Stomach (tissue), 9 donors: ENCODE data around the gene PLXNA2. TPM values are rescaled to one million over a fixed set of nuclear protein-coding genes. Genes with fewer than 3 reads are reported as not detected.

Experiments
- DNase-seq, 2 donors: peaks; one replicate each; pipeline versions ENCODE4 v3.0.0 to v3.0.0-alpha.2; 2013 to 2019
- H3K27ac ChIP-seq, 5 donors: fragments of 200-600 bp in 4 of 5; sonication (generic) in 4 of 5; one replicate each; pipeline ENCODE4 v1.5.1; 2013 to 2019; ENCODE audit warnings: mild to moderate bottlenecking in 1 of 5, moderate library complexity in 1 of 5
- H3K27me3 ChIP-seq, 3 donors: fragments of 200-600 bp; sonication (generic); one replicate each; pipeline ENCODE4 v1.5.1; 2017 to 2019; ENCODE audit warnings: mixed run types in 1 of 3
- H3K36me3 ChIP-seq, 4 donors: fragments of 200-600 bp; sonication (generic); 1 replicate in 3 of 4; 2 replicates in 1 of 4; pipeline ENCODE4 v1.5.1; 2016 to 2019
- H3K4me1 ChIP-seq, 4 donors: fragments of 200-600 bp; sonication (generic); one replicate each; pipeline ENCODE4 v1.5.1; 2016 to 2019
- H3K4me3 ChIP-seq, 4 donors: fragments of 200-600 bp; sonication (generic) in 3 of 4; one replicate each; pipeline ENCODE4 v1.5.1; 2016 to 2019; ENCODE audit warnings: mild to moderate bottlenecking in 1 of 4
- H3K9me3 ChIP-seq, 4 donors: fragments of 200-600 bp; sonication (generic); one replicate each; pipeline ENCODE4 v1.5.1; 2016 to 2019
- EP300 ChIP-seq: sonication (generic); formaldehyde crosslinking; IDR thresholded peaks from one replicate; pipeline ENCODE4 v1.6.1; 2017; ENCODE audit warnings: antibody characterized with exemption
- POLR2A ChIP-seq, 4 donors: fragments of 450-650 bp; IDR thresholded peaks; one replicate each; pipeline ENCODE4 v1.6.1; 2016; ENCODE audit warnings: antibody characterized with exemption in 4 of 4, control low read depth in 2 of 4, mild to moderate bottlenecking in 1 of 4, moderate library complexity in 1 of 4
- POLR2AphosphoS5 ChIP-seq, 3 donors: sonication (generic); formaldehyde crosslinking; IDR thresholded peaks; one replicate each; pipeline ENCODE4 v1.6.1; 2016; ENCODE audit warnings: antibody characterized with exemption in 3 of 3
- WGBS, 5 donors: extraction: QIAGEN DNeasy Blood & Tissue Kit in 3 of 5; methylation state at CpG; one replicate each; pipeline versions ENCODE4 v1.1.5 to v1.1.7; 2013 to 2018; 5-methylcytosine and 5-hydroxymethylcytosine counted together
- intact Hi-C: fragments of 100-400 bp; cut with DNase I; formaldehyde crosslinking; loops from one replicate; pipeline ENCODE4 v1.15.1; 2023; ENCODE audit warnings: low total_unique reads
- polyA plus RNA-seq, 3 donors: library from polyadenylated mRNA; stranded (reverse); fragments of 200-250 nt; gene quantifications; one replicate each; pipeline ENCODE4 v1.2.3, GENCODE V29; 2013
- total RNA-seq, 5 donors: library from RNA; depleted of rRNA; stranded (reverse); fragments of >200 nt; gene quantifications; one replicate each; pipeline versions ENCODE4 v1.1.0 to v1.2.3, GENCODE V29; 2014 to 2016
- TF ChIP-seq, protein P1 (sequence below), 7 experiments: fragments of 450-650 bp in 4 of 7; fragments of 200-600 bp in 3 of 7; sonication (generic) in 3 of 7; IDR thresholded peaks; one replicate each; pipeline ENCODE4 v1.5.1; 2016 to 2019; ENCODE audit warnings: antibody characterized with exemption in 7 of 7, control low read depth in 2 of 7, mild to moderate bottlenecking in 1 of 7
- donor health status: healthy with polysubstance abuse.
- donor health status: Bipolar disorder and iron deficiency.
- donor health status: healthy.

Gene PLXNA2
- total and polyA plus RNA-seq, 8 donors = 2.7 to 185 (median 28.7) TPM

DNA sequence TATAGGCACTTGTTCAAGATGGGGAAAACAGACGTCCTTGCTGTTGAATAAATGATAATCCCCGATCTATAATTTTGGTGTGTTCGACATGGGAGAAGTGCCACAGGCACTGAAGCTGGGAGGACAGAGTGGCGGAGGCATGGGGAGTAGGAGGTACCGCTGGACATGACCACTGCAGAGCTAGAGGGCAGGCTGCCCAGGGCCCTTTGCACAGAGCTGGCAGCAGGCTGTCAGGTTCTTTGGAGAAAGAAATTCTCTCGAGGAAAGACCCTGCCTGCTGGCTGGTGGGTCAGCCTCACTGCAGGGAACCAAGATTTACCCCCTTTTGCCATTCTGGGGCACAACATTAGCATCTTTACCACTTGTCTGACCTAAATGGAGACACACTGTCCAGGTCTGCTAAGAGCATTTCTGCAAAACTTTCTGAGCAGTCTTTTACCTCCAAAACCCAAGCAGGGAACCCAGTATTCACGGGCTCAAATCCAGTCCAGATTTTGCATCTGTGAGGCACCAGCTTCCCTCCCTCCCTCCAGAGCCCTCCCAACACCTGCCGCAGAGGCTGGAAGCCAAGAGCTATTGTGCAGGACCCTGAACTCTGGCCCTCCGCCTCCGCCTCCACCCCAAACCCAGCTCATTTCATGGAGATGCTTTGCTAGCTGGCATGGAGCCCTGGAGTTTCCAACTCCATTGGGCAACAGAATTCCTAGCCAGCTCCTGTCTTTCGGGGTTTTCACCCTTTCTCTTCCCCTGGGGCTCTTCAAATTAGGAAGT, 142.3 kb downstream of the PLXNA2 start:
- 54 to 64% (median 57%) methylated on average over 11 of the region's 11 CpGs for WGBS, 5 donors
- peaks cover 0 to 20% (median 11%) of the 10 kb centered on the region in 4 donors for H3K4me1 ChIP-seq
- H3K4me3 ChIP-seq = no peak overlapping the region
- TF ChIP-seq POLR2AphosphoS5 (IDR thresholded peaks at IDR 0.05) (no peak), POLR2A (IDR thresholded peaks at IDR 0.05) (no peak), EP300 (no peak)
- TF ChIP-seq, protein P1, sequence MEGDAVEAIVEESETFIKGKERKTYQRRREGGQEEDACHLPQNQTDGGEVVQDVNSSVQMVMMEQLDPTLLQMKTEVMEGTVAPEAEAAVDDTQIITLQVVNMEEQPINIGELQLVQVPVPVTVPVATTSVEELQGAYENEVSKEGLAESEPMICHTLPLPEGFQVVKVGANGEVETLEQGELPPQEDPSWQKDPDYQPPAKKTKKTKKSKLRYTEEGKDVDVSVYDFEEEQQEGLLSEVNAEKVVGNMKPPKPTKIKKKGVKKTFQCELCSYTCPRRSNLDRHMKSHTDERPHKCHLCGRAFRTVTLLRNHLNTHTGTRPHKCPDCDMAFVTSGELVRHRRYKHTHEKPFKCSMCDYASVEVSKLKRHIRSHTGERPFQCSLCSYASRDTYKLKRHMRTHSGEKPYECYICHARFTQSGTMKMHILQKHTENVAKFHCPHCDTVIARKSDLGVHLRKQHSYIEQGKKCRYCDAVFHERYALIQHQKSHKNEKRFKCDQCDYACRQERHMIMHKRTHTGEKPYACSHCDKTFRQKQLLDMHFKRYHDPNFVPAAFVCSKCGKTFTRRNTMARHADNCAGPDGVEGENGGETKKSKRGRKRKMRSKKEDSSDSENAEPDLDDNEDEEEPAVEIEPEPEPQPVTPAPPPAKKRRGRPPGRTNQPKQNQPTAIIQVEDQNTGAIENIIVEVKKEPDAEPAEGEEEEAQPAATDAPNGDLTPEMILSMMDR (IDR thresholded peaks at IDR 0.05) = no peak
- peaks cover 4 to 61% (median 37%) of the 10 kb centered on the region in 4 donors for H3K36me3 ChIP-seq
- intact Hi-C loops = no loop called here
- H3K9me3 ChIP-seq = no peaks in the 10 kb centered on the region
- DNase-seq = peak in 1 of 2 donors; percentile 70
- H3K27ac ChIP-seq = no peak overlapping the region
- no peaks in the 10 kb centered on the region for H3K27me3 ChIP-seq

DNA sequence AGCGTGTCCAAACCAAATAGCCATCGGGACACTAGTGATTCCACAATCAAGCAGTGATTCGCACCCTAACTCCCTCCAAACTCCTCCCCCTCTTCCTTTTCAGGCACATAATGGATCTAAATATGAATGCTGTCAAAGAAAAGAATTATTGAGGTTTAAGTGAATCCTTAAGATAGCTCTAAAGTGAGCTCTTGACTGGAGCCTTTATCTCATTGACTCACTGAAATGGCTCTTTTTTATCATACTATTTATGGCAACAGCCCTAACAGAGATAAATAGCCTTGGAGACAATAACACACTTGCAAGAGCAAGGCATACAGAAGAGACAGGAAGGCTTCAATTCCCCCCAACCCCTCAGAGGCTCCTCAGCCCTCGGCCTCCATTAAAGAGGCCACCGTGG, 143.3 kb downstream of the PLXNA2 start:
- Histone ChIP-seq H3K4me1 (peaks cover 0 to 20% (median 11%) of the 10 kb centered on the region in 4 donors), H3K27me3 (no peaks in the 10 kb centered on the region), H3K9me3 (no peaks in the 10 kb centered on the region), H3K36me3 (peaks cover 8 to 71% (median 46%) of the 10 kb centered on the region in 4 donors), H3K27ac (no peak overlapping the region), H3K4me3 (no peak overlapping the region)
- intact Hi-C loops = no loop called here
- TF ChIP-seq, protein P1 (IDR thresholded peaks at IDR 0.05) = no peak
- TF ChIP-seq POLR2A (IDR thresholded peaks at IDR 0.05) (no peak), EP300 (no peak), POLR2AphosphoS5 (IDR thresholded peaks at IDR 0.05) (no peak)
- no peak for DNase-seq
- WGBS, 5 donors = 76 to 88% (median 81%) methylated on average over 5 of the region's 5 CpGs

DNA sequence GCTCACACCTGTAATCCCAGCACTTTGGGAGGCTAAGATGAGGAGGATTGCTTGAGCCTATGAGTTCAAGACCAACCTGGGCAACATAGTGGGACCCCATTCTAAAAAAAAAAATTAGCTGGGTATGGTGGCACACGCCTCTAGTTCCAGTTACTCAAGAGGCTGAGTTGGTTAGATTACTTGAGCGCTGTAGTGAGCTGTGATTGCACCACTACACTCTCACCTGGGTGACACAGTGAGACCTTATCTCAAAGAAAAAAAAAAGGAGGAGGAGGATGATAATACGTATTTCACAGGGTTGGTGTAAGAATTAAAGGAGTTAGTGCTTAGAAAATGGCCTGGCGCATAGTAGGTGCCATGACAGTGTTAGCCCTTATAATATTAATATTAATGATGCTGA, 144.1 kb downstream of the PLXNA2 start:
- Histone ChIP-seq H3K27ac (no peak overlapping the region), H3K27me3 (no peaks in the 10 kb centered on the region), H3K36me3 (peaks cover 16 to 77% (median 53%) of the 10 kb centered on the region in 4 donors), H3K4me3 (no peak overlapping the region), H3K4me1 (peaks cover 0 to 20% (median 11%) of the 10 kb centered on the region in 4 donors), H3K9me3 (no peaks in the 10 kb centered on the region)
- intact Hi-C loops = no loop called here
- DNase-seq = no peak
- WGBS, 5 donors = 68 to 73% (median 69%) methylated on average over 4 of the region's 4 CpGs
- TF ChIP-seq EP300 (no peak), POLR2A (IDR thresholded peaks at IDR 0.05) (no peak), POLR2AphosphoS5 (IDR thresholded peaks at IDR 0.05) (no peak)
- TF ChIP-seq, protein P1 (IDR thresholded peaks at IDR 0.05) = no peak

DNA sequence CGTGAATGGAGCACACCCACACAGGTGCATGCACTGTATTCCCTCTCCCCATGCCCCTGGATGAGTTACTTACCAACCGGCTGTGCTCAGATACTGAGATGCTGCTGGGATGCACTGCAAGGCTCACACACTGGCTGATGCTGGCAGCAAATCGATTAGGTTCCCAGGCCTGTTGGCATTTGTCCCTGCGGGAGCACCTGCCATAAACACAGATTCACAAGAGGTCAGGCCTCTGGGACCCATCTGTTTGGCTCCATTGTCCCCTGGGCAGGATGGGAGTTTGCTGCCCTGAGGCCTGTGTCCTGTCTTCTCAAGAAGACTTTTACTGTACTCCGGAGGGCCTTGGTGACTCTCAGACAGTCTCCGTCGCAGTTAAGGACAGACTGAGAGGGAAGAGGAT, 145.4 kb downstream of the PLXNA2 start:
- 85 to 91% (median 86%) methylated on average over 5 to 7 of the region's 7 CpGs for WGBS, 5 donors
- Histone ChIP-seq H3K4me1 (peaks cover 0 to 20% (median 11%) of the 10 kb centered on the region in 4 donors), H3K27me3 (no peaks in the 10 kb centered on the region), H3K9me3 (no peaks in the 10 kb centered on the region), H3K4me3 (no peak overlapping the region), H3K36me3 (peaks cover 16 to 79% (median 55%) of the 10 kb centered on the region in 4 donors), H3K27ac (no peak overlapping the region)
- TF ChIP-seq, protein P1 (IDR thresholded peaks at IDR 0.05) = no peak
- TF ChIP-seq POLR2A (IDR thresholded peaks at IDR 0.05) = no peak
- no peak for TF ChIP-seq POLR2AphosphoS5 (IDR thresholded peaks at IDR 0.05)
- TF ChIP-seq EP300 = no peak
- no peak for DNase-seq
- intact Hi-C loops = no loop called here
